ENCODE data around the gene HMX1. TPM values are rescaled to one million over a fixed set of nuclear protein-coding genes. Genes with fewer than 3 reads are reported as not detected.

The HMX1 gene
- polyA plus RNA-seq, 1 of the 3 experiments (the other 2 are of a cell fraction), result 0.20 TPM

GRCh38 chr4:8876982-8877779, 5.5 kb upstream of the HMX1 start (continued):
- TF ChIP-seq, protein P1, sequence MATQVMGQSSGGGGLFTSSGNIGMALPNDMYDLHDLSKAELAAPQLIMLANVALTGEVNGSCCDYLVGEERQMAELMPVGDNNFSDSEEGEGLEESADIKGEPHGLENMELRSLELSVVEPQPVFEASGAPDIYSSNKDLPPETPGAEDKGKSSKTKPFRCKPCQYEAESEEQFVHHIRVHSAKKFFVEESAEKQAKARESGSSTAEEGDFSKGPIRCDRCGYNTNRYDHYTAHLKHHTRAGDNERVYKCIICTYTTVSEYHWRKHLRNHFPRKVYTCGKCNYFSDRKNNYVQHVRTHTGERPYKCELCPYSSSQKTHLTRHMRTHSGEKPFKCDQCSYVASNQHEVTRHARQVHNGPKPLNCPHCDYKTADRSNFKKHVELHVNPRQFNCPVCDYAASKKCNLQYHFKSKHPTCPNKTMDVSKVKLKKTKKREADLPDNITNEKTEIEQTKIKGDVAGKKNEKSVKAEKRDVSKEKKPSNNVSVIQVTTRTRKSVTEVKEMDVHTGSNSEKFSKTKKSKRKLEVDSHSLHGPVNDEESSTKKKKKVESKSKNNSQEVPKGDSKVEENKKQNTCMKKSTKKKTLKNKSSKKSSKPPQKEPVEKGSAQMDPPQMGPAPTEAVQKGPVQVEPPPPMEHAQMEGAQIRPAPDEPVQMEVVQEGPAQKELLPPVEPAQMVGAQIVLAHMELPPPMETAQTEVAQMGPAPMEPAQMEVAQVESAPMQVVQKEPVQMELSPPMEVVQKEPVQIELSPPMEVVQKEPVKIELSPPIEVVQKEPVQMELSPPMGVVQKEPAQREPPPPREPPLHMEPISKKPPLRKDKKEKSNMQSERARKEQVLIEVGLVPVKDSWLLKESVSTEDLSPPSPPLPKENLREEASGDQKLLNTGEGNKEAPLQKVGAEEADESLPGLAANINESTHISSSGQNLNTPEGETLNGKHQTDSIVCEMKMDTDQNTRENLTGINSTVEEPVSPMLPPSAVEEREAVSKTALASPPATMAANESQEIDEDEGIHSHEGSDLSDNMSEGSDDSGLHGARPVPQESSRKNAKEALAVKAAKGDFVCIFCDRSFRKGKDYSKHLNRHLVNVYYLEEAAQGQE (IDR thresholded peaks at IDR 0.05; ENCODE audit: low read depth, low read length), result no peak
- TF ChIP-seq MXI1 (IDR thresholded peaks at IDR 0.05; ENCODE audit: low read depth, low read length), result no peak

DNA sequence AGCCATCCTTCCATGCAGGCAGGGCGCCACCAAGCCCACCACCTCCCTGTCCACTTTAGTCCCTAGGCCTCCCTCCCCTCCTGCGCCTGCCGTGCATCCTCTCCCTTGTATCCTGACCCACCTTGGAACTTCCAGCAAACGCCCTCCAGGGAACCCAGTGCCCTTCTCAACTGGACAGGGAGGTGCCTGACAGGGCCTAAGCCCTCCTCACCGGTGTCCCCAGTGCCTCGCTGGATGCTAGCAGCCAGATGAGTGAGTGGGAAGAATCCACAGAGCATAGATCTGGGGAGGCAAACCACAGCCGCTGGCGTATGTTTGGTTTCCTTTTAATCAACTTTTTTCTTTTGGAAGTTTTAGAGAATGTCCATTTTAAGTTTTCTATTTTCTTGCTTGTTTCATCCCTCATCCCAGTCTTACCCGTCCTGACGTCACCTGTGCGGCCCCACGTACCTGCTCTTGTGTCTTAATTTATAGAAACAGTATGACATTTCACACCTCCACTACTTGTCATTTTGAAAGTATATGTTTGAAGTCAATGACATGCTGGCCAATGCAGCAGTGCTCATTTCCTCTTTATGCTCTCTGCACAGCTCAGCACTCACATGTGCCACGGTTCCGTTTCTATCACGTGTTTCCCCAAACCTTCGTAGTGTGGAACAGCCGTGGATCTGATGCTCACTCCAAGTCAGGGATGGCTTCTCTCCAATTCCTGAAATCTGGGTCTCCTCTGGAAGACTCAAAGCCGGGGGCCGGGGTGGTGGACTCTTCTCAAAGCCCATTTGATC, 3.4 kb upstream of the HMX1 start:
- POLR2A ChIA-PET, result no interaction called here
- Histone ChIP-seq H3K27me3 (ENCODE audit: insufficient read depth) (no peaks in the 10 kb centered on the region), H3K9ac (no peak overlapping the region), H3K4me2 (no peak overlapping the region), H3K4me3 (ENCODE audit: low read depth in 2 of 2, low read length in 1 of 2) (no peak overlapping the region), H3K9me2 (no peaks in the 10 kb centered on the region), H4K20me1 (ENCODE audit: insufficient read depth) (no peaks in the 10 kb centered on the region), H3F3A (replicated peaks; ENCODE audit: insufficient read depth) (no peaks in the 10 kb centered on the region), H3K79me2 (ENCODE audit: insufficient read depth) (no peaks in the 10 kb centered on the region), H3K36me3 (replicated peaks in 1 of 2; ENCODE audit: control insufficient read depth in 1 of 2, insufficient read depth in 2 of 2, low read length in 1 of 2) (no peaks in the 10 kb centered on the region), H3K4me1 (ENCODE audit: control insufficient read depth in 1 of 2, insufficient read depth in 2 of 2, low read depth in 1 of 2, low read length in 1 of 2) (peaks cover 0 to 7% of the 10 kb centered on the region in 2 experiments; a peak in 1 of 4 replicates), H3K9me3 (no peaks in the 10 kb centered on the region), H3K27ac (ENCODE audit: low read depth in 2 of 2, low read length in 1 of 2) (no peak overlapping the region), H2AFZ (ENCODE audit: low read depth) (no peak overlapping the region)
- DNase-seq, result no peak
- CTCF ChIA-PET, result interaction anchor here (0.7 to 2.2 kb wide), 3 partner anchors 10 to 187 kb away, joined by 3 to 11 read pairs (median 4); no protein-coding TSS in a partner anchor
- TF ChIP-seq, protein P2, sequence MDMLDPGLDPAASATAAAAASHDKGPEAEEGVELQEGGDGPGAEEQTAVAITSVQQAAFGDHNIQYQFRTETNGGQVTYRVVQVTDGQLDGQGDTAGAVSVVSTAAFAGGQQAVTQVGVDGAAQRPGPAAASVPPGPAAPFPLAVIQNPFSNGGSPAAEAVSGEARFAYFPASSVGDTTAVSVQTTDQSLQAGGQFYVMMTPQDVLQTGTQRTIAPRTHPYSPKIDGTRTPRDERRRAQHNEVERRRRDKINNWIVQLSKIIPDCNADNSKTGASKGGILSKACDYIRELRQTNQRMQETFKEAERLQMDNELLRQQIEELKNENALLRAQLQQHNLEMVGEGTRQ (IDR thresholded peaks at IDR 0.05; ENCODE audit: borderline replicate concordance, low read depth, low read length), result no peak
- TF ChIP-seq FOXM1 (IDR thresholded peaks at IDR 0.05; ENCODE audit: low read depth), result no peak
- TF ChIP-seq, protein P3, sequence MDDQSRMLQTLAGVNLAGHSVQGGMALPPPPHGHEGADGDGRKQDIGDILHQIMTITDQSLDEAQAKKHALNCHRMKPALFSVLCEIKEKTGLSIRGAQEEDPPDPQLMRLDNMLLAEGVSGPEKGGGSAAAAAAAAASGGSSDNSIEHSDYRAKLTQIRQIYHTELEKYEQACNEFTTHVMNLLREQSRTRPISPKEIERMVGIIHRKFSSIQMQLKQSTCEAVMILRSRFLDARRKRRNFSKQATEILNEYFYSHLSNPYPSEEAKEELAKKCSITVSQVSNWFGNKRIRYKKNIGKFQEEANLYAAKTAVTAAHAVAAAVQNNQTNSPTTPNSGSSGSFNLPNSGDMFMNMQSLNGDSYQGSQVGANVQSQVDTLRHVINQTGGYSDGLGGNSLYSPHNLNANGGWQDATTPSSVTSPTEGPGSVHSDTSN (IDR thresholded peaks at IDR 0.05), result no peak
- no peak for TF ChIP-seq GATA2 (CRISPR knock-in tag; IDR thresholded peaks at IDR 0.05)
- no peak for TF ChIP-seq TCF12 (IDR thresholded peaks at IDR 0.05)
- TF ChIP-seq, protein P4, sequence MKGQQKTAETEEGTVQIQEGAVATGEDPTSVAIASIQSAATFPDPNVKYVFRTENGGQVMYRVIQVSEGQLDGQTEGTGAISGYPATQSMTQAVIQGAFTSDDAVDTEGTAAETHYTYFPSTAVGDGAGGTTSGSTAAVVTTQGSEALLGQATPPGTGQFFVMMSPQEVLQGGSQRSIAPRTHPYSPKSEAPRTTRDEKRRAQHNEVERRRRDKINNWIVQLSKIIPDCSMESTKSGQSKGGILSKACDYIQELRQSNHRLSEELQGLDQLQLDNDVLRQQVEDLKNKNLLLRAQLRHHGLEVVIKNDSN (IDR thresholded peaks at IDR 0.05; ENCODE audit: borderline replicate concordance, low read depth), result no peak
- no peak for TF ChIP-seq JUND (IDR thresholded peaks at IDR 0.05)
- no peak for TF ChIP-seq EZH2phosphoT487 (IDR thresholded peaks at IDR 0.05; ENCODE audit: borderline replicate concordance, low read depth)
- no peak for TF ChIP-seq YY1 (IDR thresholded peaks at IDR 0.05; ENCODE audit: low read depth)
- TF ChIP-seq, protein P5, sequence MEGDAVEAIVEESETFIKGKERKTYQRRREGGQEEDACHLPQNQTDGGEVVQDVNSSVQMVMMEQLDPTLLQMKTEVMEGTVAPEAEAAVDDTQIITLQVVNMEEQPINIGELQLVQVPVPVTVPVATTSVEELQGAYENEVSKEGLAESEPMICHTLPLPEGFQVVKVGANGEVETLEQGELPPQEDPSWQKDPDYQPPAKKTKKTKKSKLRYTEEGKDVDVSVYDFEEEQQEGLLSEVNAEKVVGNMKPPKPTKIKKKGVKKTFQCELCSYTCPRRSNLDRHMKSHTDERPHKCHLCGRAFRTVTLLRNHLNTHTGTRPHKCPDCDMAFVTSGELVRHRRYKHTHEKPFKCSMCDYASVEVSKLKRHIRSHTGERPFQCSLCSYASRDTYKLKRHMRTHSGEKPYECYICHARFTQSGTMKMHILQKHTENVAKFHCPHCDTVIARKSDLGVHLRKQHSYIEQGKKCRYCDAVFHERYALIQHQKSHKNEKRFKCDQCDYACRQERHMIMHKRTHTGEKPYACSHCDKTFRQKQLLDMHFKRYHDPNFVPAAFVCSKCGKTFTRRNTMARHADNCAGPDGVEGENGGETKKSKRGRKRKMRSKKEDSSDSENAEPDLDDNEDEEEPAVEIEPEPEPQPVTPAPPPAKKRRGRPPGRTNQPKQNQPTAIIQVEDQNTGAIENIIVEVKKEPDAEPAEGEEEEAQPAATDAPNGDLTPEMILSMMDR (IDR thresholded peaks at IDR 0.05), result no peak
- 53% methylated on average over 18 of the region's 19 CpGs for WGBS (ENCODE audit: low lambda C conversion rate)

Measured in SK-N-SH (cell line).